Measurements from ENCODE around the gene PITRM1. TPM values are rescaled to one million over a fixed set of nuclear protein-coding genes. Genes with fewer than 3 reads are reported as not detected.

Gene PITRM1
- total and polyA plus RNA-seq, 2 donors (not counting 3 experiments of a cell fraction or from before 2014, with no cell fraction given), result 83.2 to 145 TPM

DNA sequence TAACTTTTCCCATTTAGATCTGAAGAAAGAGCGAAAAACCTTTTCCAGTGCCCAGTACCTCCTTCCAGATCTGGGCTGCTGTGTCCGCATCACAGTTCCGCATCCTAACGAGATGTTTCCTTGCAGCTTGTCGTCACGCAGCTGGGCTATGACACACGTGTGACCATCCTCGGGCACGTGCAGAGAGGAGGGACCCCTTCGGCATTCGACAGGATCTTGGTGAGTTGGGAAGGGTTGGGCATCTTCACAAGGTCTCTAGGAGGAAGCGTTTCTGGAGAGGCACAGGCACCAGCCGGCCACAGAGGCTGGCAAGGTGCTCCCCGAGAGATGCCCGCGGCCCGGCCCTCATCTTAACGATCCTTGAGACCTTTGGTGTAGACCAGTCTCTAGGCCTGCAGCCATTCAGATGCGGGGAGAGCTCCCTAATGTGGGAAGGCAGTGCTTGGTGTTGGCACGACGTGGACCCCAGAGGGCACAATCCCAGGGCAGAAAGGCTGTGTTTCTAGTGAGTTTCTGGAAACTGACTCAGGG, 63.9 kb downstream of the PITRM1 start:
- no peak overlapping the region for H2AFZ ChIP-seq (ENCODE audit: low read depth, low read length)

DNA sequence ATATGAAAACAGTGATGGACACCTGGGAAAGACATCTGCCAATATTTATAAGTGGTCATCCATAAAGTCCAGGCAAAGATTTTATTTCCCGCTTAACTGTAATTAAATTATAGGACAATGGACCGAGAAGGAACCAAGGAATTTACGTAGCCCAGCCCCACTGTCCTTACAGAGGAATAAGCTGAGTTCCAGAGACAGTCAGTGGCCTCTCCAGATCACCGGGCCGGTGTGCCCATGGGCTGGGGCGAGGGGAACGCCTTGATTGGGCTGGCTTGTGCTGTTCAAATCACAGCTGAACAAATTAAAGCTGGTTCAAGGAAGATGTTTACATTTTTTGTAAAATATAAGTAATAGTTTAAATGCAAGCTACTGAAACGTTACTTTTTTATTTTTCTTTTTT, 64.5 kb downstream of the PITRM1 start:
- intact Hi-C loops (cut with micrococcal nuclease) (no loop called here), dilution Hi-C loops (cut with MboI; ENCODE audit: extremely low pct_ligation_motif_present, low sequenced_read_pairs) (no loop called here)
- Histone ChIP-seq H3K27me3 (ENCODE audit: control insufficient read depth in 2 of 2, insufficient read depth in 2 of 2, low read length in 2 of 2) (no peaks in the 10 kb centered on the region), H3K9me3 (replicated peaks; ENCODE audit: control insufficient read depth, insufficient read depth, low read length) (no peaks in the 10 kb centered on the region), H3K36me3 (ENCODE audit: control insufficient read depth in 2 of 2, extremely low read depth in 1 of 2, insufficient read depth in 2 of 2, low read length in 2 of 2) (peaks cover 34 to 59% of the 10 kb centered on the region in 2 experiments), H3K79me2 (ENCODE audit: control insufficient read depth, insufficient read depth, low read length) (peaks cover 32% of the 10 kb centered on the region), H2AFZ (ENCODE audit: low read depth, low read length) (no peak overlapping the region), H3K9me1 (replicated peaks; ENCODE audit: control insufficient read depth, extremely low read depth, insufficient read depth, low read length) (no peaks in the 10 kb centered on the region), H3K27ac (ENCODE audit: insufficient read depth, low read depth, low read length) (no peak overlapping the region), H4K20me1 (replicated peaks; ENCODE audit: control insufficient read depth, extremely low read depth, insufficient read depth, low read length) (no peaks in the 10 kb centered on the region), H3K9ac (replicated peaks; ENCODE audit: extremely low read depth, insufficient read depth, low read length) (no peak overlapping the region), H3K4me3 (replicated peaks in 1 of 3; ENCODE audit: insufficient read depth in 1 of 3, low read depth in 1 of 3, low read length in 3 of 3) (no peak overlapping the region), H3K4me2 (ENCODE audit: insufficient read depth, low read length) (no peak overlapping the region), H3K4me1 (ENCODE audit: control insufficient read depth, extremely low read depth, insufficient read depth, low read length) (peaks cover 7% of the 10 kb centered on the region)
- DNase-seq (ENCODE audit: low read depth, low spot score) (no peak), FAIRE-seq (no peak)
- ChIA-PET CTCF (no interaction called here), POLR2A (no interaction called here)
- BruUV-seq (replicated peaks), result no TSS peak
- no peak for TF ChIP-seq MYC (IDR thresholded peaks at IDR 0.05; ENCODE audit: low read depth, low read length)
- TF ChIP-seq, protein P1, sequence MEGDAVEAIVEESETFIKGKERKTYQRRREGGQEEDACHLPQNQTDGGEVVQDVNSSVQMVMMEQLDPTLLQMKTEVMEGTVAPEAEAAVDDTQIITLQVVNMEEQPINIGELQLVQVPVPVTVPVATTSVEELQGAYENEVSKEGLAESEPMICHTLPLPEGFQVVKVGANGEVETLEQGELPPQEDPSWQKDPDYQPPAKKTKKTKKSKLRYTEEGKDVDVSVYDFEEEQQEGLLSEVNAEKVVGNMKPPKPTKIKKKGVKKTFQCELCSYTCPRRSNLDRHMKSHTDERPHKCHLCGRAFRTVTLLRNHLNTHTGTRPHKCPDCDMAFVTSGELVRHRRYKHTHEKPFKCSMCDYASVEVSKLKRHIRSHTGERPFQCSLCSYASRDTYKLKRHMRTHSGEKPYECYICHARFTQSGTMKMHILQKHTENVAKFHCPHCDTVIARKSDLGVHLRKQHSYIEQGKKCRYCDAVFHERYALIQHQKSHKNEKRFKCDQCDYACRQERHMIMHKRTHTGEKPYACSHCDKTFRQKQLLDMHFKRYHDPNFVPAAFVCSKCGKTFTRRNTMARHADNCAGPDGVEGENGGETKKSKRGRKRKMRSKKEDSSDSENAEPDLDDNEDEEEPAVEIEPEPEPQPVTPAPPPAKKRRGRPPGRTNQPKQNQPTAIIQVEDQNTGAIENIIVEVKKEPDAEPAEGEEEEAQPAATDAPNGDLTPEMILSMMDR (IDR thresholded peaks at IDR 0.05; ENCODE audit: extremely low read depth in 1 of 2, insufficient read depth in 1 of 2, low read depth in 1 of 2, low read length in 2 of 2), result no peak
- no peak for TF ChIP-seq POLR2AphosphoS5 (IDR thresholded peaks at IDR 0.05; ENCODE audit: insufficient read depth, low read depth, low read length)
- no peak for TF ChIP-seq EZH2 (IDR thresholded peaks at IDR 0.05; ENCODE audit: borderline replicate concordance, low read depth, low read length, severe bottlenecking)
- TF ChIP-seq, protein P2, sequence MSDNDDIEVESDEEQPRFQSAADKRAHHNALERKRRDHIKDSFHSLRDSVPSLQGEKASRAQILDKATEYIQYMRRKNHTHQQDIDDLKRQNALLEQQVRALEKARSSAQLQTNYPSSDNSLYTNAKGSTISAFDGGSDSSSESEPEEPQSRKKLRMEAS (IDR thresholded peaks at IDR 0.05; ENCODE audit: insufficient read depth, insufficient read length), result no peak
- no peak for TF ChIP-seq JUN (IDR thresholded peaks at IDR 0.05; ENCODE audit: borderline replicate concordance, insufficient read depth, insufficient read length, low read depth)

More for the DNA sequence above, 63.9 kb downstream of the PITRM1 start:
- DNase-seq (ENCODE audit: low read depth, low spot score), result no peak
- Histone ChIP-seq H3K9me3 (replicated peaks; ENCODE audit: control insufficient read depth, insufficient read depth, low read length) (no peaks in the 10 kb centered on the region), H3K4me2 (ENCODE audit: insufficient read depth, low read length) (no peak overlapping the region), H3K9ac (replicated peaks; ENCODE audit: extremely low read depth, insufficient read depth, low read length) (no peak overlapping the region), H3K4me1 (ENCODE audit: control insufficient read depth, extremely low read depth, insufficient read depth, low read length) (peaks cover under 1% of the 10 kb centered on the region), H3K9me1 (replicated peaks; ENCODE audit: control insufficient read depth, extremely low read depth, insufficient read depth, low read length) (no peaks in the 10 kb centered on the region), H3K27ac (ENCODE audit: insufficient read depth, low read depth, low read length) (no peak overlapping the region), H4K20me1 (replicated peaks; ENCODE audit: control insufficient read depth, extremely low read depth, insufficient read depth, low read length) (no peaks in the 10 kb centered on the region), H3K79me2 (ENCODE audit: control insufficient read depth, insufficient read depth, low read length) (peaks cover 30% of the 10 kb centered on the region), H3K36me3 (ENCODE audit: control insufficient read depth in 2 of 2, extremely low read depth in 1 of 2, insufficient read depth in 2 of 2, low read length in 2 of 2) (peaks cover 38 to 64% of the 10 kb centered on the region in 2 experiments), H3K4me3 (replicated peaks in 1 of 3; ENCODE audit: insufficient read depth in 1 of 3, low read depth in 1 of 3, low read length in 3 of 3) (no peak overlapping the region), H3K27me3 (ENCODE audit: control insufficient read depth in 2 of 2, insufficient read depth in 2 of 2, low read length in 2 of 2) (no peaks in the 10 kb centered on the region)
- TF ChIP-seq GATA2 (IDR thresholded peaks at IDR 0.05; ENCODE audit: insufficient read depth, insufficient read length, low read depth, low read length), result no peak
- intact Hi-C loops (cut with micrococcal nuclease), result no loop called here
- ChIA-PET POLR2A (no interaction called here), CTCF (no interaction called here)
- no peak for FAIRE-seq
- no TSS peak for BruUV-seq (replicated peaks)
- dilution Hi-C loops (cut with MboI; ENCODE audit: extremely low pct_ligation_motif_present, low sequenced_read_pairs), result no loop called here

Data from endothelial cell of umbilical vein (primary cell).